GM23338 (cell line): ENCODE results near the gene SFTPB. TPM values are rescaled to one million over a fixed set of nuclear protein-coding genes. Genes with fewer than 3 reads are reported as not detected.

Experiments
- ATAC-seq: fragments of 200-7000 bp; cut with Tn5 transposase; 3 replicates; pipeline ENCODE4 v1.9.1; 2020
- DNase-seq: peaks from one replicate; pipeline ENCODE4 v3.0.0-alpha.2; 2015; ENCODE audit warnings: low spot score
- H2AFZ ChIP-seq: fragments of 200-600 bp; sonication (generic); 2 replicates; pipeline ENCODE4 v1.8.0; 2016; ENCODE audit warnings: antibody characterized with exemption, mild to moderate bottlenecking, moderate library complexity
- H3F3A ChIP-seq: fragments of 200-600 bp; sonication (generic); replicated peaks from 2 replicates; pipeline ENCODE4 v1.8.0; 2017; ENCODE audit warnings: antibody characterized with exemption, mixed run types, low read depth
- H3K27ac ChIP-seq: fragments of 200-600 bp; sonication (generic); 2 replicates; pipeline ENCODE4 v1.6.1; 2016; ENCODE audit warnings: low read depth
- H3K27me3 ChIP-seq: fragments of 200-600 bp; sonication (generic); 2 replicates; pipeline ENCODE4 v1.8.0; 2016; ENCODE audit warnings: mild to moderate bottlenecking, mixed run types, moderate library complexity; ENCODE audit not compliant: insufficient read depth
- H3K36me3 ChIP-seq: fragments of 200-600 bp; sonication (generic); 2 replicates; pipeline ENCODE4 v1.8.0; 2016; ENCODE audit warnings: mild to moderate bottlenecking; ENCODE audit not compliant: insufficient read depth
- H3K4me1 ChIP-seq: fragments of 200-600 bp; sonication (generic); 2 replicates; pipeline ENCODE4 v1.8.0; 2016; ENCODE audit warnings: mild to moderate bottlenecking, moderate library complexity; ENCODE audit not compliant: insufficient read depth
- H3K4me2 ChIP-seq: fragments of 200-600 bp; sonication (generic); 2 replicates; pipeline ENCODE4 v1.7.1; 2017; ENCODE audit warnings: mixed run types
- H3K4me3 ChIP-seq: fragments of 200-600 bp; sonication (generic); 2 replicates; pipeline ENCODE4 v1.6.1; 2016; ENCODE audit warnings: mixed run types
- H3K79me2 ChIP-seq: fragments of 200-600 bp; sonication (generic); replicated peaks from 2 replicates; pipeline ENCODE4 v1.8.0; 2017; ENCODE audit warnings: mild to moderate bottlenecking; ENCODE audit not compliant: insufficient read depth
- H3K9me2 ChIP-seq: fragments of 200-600 bp; sonication (generic); 2 replicates; pipeline ENCODE4 v1.8.0; 2017; ENCODE audit not compliant: insufficient read depth
- H4K20me1 ChIP-seq: fragments of 200-600 bp; sonication (generic); replicated peaks from 2 replicates; pipeline ENCODE4 v1.8.0; 2017; ENCODE audit warnings: mild to moderate bottlenecking; ENCODE audit not compliant: insufficient read depth
- H3K27ac Mint-ChIP-seq: 2 replicates; pipeline ENCODE4 v1.8.0; 2020; ENCODE audit warnings: inconsistent platforms, mild to moderate bottlenecking, moderate library complexity, mixed read lengths
- H3K27me3 Mint-ChIP-seq: 3 replicates; pipeline ENCODE4 v1.8.0; 2022; ENCODE audit warnings: low read depth, mild to moderate bottlenecking, moderate library complexity, mixed read lengths, inconsistent platforms; ENCODE audit not compliant: insufficient read depth, poor library complexity
- H3K36me3 Mint-ChIP-seq: 3 replicates; pipeline ENCODE4 v1.8.0; 2021; ENCODE audit warnings: low read depth, mild to moderate bottlenecking, inconsistent platforms, moderate library complexity, mixed read lengths
- H3K4me1 Mint-ChIP-seq: 3 replicates; pipeline ENCODE4 v1.8.0; 2020; ENCODE audit warnings: mild to moderate bottlenecking, inconsistent platforms, mixed read lengths
- H3K4me3 Mint-ChIP-seq: 3 replicates; pipeline ENCODE4 v1.8.0; 2021; ENCODE audit warnings: moderate library complexity, mild to moderate bottlenecking, inconsistent platforms, mixed read lengths
- H3K9me3 Mint-ChIP-seq: 3 replicates; pipeline ENCODE4 v1.8.0; 2020; ENCODE audit warnings: moderate library complexity, mild to moderate bottlenecking, inconsistent platforms, mixed read lengths
- CREB1 ChIP-seq: fragments of 250-450 bp; sonication (Bioruptor Pico); IDR thresholded peaks from 2 replicates; pipeline ENCODE4 v1.5.0; 2020; ENCODE audit warnings: low read depth, mild to moderate bottlenecking, moderate library complexity
- EZH2 ChIP-seq: fragments of 200-600 bp; sonication (generic); IDR thresholded peaks from one replicate; pipeline ENCODE4 v1.8.0; 2017; ENCODE audit warnings: antibody characterized with exemption, mild to moderate bottlenecking, low read depth; ENCODE audit not compliant: unreplicated experiment
- EZH2phosphoT487 ChIP-seq: fragments of 200-600 bp; sonication (generic); IDR thresholded peaks from one replicate; pipeline ENCODE4 v1.8.1; 2018; ENCODE audit warnings: antibody characterized with exemption; ENCODE audit not compliant: unreplicated experiment
- JUNB ChIP-seq: IDR thresholded peaks from one replicate; pipeline ENCODE4 v1.6.1; 2016; ENCODE audit warnings: antibody characterized with exemption; ENCODE audit not compliant: unreplicated experiment
- NANOG ChIP-seq: IDR thresholded peaks from 2 replicates; pipeline ENCODE4 v1.6.1; 2016; ENCODE audit warnings: antibody characterized with exemption, borderline replicate concordance
- POLR2AphosphoS5 ChIP-seq: IDR thresholded peaks from 2 replicates; pipeline ENCODE4 v1.6.1; 2016; ENCODE audit warnings: antibody characterized with exemption, low read depth
- STAT1 ChIP-seq: IDR thresholded peaks from one replicate; pipeline ENCODE4 v1.6.1; 2016; ENCODE audit warnings: antibody characterized with exemption; ENCODE audit not compliant: unreplicated experiment
- ZNF114 ChIP-seq: fragments of 250-450 bp; sonication (Bioruptor Pico); IDR thresholded peaks from 2 replicates; pipeline ENCODE4 v1.5.0; 2020; ENCODE audit warnings: mild to moderate bottlenecking, moderate library complexity
- ZNF331 ChIP-seq: fragments of 250-450 bp; sonication (Bioruptor Pico); IDR thresholded peaks from 2 replicates; pipeline ENCODE4 v1.5.0; 2020; ENCODE audit warnings: low read depth, mild to moderate bottlenecking, moderate library complexity
- polyA plus RNA-seq: library from polyadenylated mRNA; unstranded; fragments of >200 nt; fragmentation: Nextera tagmentation; extraction: Ambion mirVana; gene quantifications from 2 replicates; pipeline ENCODE4 v1.2.1, GENCODE V29; 2016
- total RNA-seq: library from RNA; depleted of rRNA; stranded (reverse); fragments of >200 nt; shearing (Covaris generic); gene quantifications from 2 replicates; pipeline ENCODE4 v1.2.3, GENCODE V29; 2014
- TF ChIP-seq, protein P1 (sequence below): IDR thresholded peaks from 2 replicates; pipeline ENCODE4 v1.6.1; 2016; ENCODE audit warnings: antibody characterized with exemption
- TF ChIP-seq, protein P2 (sequence below): fragments of 250-450 bp; sonication (Bioruptor Pico); IDR thresholded peaks from 2 replicates; pipeline ENCODE4 v1.5.0; 2020; ENCODE audit warnings: mild to moderate bottlenecking, moderate library complexity
- TF ChIP-seq, protein P3 (sequence below), 2 experiments: fragments of 200-600 bp in 1 of 2; sonication (generic) in 1 of 2; conservative IDR thresholded peaks; 2 replicates each; pipeline versions ENCODE4 v1.5.1 to v1.6.1; 2016 to 2017; ENCODE audit warnings: antibody characterized with exemption in 2 of 2, low read depth in 2 of 2, mild to moderate bottlenecking in 2 of 2, moderate library complexity in 1 of 2
- TF ChIP-seq, protein P4 (sequence below): IDR thresholded peaks from one replicate; pipeline ENCODE4 v1.6.1; 2018; ENCODE audit warnings: antibody characterized with exemption; ENCODE audit not compliant: unreplicated experiment

The SFTPB gene
- total and polyA plus RNA-seq, 2 experiments from 2014 or later: 0.06 TPM; not detected in 1

DNA sequence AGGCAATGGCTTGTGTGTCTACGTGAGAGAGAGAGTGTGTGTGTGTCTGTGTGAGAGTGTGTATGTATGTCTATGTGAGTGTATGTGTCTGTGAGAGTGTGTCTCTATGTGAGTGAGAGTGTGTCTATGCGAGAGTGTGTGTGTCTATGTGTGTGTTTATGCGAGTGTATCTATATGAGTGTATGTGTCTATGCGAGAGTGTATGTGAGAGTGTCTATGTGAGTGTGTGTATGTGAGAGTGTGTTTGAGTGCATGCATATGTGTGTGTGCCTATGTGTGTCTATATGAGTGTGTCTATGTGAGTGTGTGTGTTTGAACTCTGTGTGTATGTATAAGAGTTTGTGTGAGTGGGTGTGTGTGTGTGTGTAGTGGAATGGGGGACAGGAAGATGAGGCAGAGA is 16.4 kb upstream of the SFTPB start:
- Mint-ChIP-seq H3K4me1 (peaks cover 4% of the 10 kb centered on the region; the same call in 1 of the 3 replicates), H3K27ac (no peak overlapping the region), H3K4me3 (no peak overlapping the region), H3K36me3 (no peaks in the 10 kb centered on the region), H3K27me3 (no peaks in the 10 kb centered on the region), H3K9me3 (no peaks in the 10 kb centered on the region)
- no peak overlapping the region for H2AFZ ChIP-seq
- TF ChIP-seq EZH2phosphoT487: no peak
- TF ChIP-seq, protein P1, sequence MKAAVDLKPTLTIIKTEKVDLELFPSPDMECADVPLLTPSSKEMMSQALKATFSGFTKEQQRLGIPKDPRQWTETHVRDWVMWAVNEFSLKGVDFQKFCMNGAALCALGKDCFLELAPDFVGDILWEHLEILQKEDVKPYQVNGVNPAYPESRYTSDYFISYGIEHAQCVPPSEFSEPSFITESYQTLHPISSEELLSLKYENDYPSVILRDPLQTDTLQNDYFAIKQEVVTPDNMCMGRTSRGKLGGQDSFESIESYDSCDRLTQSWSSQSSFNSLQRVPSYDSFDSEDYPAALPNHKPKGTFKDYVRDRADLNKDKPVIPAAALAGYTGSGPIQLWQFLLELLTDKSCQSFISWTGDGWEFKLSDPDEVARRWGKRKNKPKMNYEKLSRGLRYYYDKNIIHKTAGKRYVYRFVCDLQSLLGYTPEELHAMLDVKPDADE: no peak
- TF ChIP-seq, protein P2, sequence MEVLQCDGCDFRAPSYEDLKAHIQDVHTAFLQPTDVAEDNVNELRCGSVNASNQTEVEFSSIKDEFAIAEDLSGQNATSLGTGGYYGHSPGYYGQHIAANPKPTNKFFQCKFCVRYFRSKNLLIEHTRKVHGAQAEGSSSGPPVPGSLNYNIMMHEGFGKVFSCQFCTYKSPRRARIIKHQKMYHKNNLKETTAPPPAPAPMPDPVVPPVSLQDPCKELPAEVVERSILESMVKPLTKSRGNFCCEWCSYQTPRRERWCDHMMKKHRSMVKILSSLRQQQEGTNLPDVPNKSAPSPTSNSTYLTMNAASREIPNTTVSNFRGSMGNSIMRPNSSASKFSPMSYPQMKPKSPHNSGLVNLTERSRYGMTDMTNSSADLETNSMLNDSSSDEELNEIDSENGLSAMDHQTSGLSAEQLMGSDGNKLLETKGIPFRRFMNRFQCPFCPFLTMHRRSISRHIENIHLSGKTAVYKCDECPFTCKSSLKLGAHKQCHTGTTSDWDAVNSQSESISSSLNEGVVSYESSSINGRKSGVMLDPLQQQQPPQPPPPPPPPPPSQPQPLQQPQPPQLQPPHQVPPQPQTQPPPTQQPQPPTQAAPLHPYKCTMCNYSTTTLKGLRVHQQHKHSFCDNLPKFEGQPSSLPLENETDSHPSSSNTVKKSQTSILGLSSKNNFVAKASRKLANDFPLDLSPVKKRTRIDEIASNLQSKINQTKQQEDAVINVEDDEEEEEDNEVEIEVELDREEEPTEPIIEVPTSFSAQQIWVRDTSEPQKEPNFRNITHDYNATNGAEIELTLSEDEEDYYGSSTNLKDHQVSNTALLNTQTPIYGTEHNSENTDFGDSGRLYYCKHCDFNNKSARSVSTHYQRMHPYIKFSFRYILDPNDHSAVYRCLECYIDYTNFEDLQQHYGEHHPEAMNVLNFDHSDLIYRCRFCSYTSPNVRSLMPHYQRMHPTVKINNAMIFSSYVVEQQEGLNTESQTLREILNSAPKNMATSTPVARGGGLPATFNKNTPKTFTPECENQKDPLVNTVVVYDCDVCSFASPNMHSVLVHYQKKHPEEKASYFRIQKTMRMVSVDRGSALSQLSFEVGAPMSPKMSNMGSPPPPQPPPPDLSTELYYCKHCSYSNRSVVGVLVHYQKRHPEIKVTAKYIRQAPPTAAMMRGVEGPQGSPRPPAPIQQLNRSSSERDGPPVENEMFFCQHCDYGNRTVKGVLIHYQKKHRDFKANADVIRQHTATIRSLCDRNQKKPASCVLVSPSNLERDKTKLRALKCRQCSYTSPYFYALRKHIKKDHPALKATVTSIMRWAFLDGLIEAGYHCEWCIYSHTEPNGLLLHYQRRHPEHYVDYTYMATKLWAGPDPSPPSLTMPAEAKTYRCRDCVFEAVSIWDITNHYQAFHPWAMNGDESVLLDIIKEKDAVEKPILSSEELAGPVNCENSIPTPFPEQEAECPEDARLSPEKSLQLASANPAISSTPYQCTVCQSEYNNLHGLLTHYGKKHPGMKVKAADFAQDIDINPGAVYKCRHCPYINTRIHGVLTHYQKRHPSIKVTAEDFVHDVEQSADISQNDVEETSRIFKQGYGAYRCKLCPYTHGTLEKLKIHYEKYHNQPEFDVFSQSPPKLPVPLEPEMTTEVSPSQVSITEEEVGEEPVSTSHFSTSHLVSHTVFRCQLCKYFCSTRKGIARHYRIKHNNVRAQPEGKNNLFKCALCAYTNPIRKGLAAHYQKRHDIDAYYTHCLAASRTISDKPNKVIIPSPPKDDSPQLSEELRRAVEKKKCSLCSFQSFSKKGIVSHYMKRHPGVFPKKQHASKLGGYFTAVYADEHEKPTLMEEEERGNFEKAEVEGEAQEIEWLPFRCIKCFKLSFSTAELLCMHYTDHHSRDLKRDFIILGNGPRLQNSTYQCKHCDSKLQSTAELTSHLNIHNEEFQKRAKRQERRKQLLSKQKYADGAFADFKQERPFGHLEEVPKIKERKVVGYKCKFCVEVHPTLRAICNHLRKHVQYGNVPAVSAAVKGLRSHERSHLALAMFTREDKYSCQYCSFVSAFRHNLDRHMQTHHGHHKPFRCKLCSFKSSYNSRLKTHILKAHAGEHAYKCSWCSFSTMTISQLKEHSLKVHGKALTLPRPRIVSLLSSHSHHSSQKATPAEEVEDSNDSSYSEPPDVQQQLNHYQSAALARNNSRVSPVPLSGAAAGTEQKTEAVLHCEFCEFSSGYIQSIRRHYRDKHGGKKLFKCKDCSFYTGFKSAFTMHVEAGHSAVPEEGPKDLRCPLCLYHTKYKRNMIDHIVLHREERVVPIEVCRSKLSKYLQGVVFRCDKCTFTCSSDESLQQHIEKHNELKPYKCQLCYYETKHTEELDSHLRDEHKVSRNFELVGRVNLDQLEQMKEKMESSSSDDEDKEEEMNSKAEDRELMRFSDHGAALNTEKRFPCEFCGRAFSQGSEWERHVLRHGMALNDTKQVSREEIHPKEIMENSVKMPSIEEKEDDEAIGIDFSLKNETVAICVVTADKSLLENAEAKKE (CRISPR knock-in tag): no peak
- TF ChIP-seq, protein P3, sequence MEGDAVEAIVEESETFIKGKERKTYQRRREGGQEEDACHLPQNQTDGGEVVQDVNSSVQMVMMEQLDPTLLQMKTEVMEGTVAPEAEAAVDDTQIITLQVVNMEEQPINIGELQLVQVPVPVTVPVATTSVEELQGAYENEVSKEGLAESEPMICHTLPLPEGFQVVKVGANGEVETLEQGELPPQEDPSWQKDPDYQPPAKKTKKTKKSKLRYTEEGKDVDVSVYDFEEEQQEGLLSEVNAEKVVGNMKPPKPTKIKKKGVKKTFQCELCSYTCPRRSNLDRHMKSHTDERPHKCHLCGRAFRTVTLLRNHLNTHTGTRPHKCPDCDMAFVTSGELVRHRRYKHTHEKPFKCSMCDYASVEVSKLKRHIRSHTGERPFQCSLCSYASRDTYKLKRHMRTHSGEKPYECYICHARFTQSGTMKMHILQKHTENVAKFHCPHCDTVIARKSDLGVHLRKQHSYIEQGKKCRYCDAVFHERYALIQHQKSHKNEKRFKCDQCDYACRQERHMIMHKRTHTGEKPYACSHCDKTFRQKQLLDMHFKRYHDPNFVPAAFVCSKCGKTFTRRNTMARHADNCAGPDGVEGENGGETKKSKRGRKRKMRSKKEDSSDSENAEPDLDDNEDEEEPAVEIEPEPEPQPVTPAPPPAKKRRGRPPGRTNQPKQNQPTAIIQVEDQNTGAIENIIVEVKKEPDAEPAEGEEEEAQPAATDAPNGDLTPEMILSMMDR (conservative IDR thresholded peaks at IDR 0.05; ENCODE audit: low read depth in 2 of 2): no peak
- TF ChIP-seq EZH2: no peak
- no peak for TF ChIP-seq ZNF114 (CRISPR knock-in tag)
- TF ChIP-seq, protein P4, sequence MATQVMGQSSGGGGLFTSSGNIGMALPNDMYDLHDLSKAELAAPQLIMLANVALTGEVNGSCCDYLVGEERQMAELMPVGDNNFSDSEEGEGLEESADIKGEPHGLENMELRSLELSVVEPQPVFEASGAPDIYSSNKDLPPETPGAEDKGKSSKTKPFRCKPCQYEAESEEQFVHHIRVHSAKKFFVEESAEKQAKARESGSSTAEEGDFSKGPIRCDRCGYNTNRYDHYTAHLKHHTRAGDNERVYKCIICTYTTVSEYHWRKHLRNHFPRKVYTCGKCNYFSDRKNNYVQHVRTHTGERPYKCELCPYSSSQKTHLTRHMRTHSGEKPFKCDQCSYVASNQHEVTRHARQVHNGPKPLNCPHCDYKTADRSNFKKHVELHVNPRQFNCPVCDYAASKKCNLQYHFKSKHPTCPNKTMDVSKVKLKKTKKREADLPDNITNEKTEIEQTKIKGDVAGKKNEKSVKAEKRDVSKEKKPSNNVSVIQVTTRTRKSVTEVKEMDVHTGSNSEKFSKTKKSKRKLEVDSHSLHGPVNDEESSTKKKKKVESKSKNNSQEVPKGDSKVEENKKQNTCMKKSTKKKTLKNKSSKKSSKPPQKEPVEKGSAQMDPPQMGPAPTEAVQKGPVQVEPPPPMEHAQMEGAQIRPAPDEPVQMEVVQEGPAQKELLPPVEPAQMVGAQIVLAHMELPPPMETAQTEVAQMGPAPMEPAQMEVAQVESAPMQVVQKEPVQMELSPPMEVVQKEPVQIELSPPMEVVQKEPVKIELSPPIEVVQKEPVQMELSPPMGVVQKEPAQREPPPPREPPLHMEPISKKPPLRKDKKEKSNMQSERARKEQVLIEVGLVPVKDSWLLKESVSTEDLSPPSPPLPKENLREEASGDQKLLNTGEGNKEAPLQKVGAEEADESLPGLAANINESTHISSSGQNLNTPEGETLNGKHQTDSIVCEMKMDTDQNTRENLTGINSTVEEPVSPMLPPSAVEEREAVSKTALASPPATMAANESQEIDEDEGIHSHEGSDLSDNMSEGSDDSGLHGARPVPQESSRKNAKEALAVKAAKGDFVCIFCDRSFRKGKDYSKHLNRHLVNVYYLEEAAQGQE: no peak
- no peak for TF ChIP-seq JUNB
- no peak for TF ChIP-seq POLR2AphosphoS5
- no peak for TF ChIP-seq CREB1
- TF ChIP-seq STAT1: no peak
- TF ChIP-seq ZNF331 (CRISPR knock-in tag): no peak
- TF ChIP-seq NANOG: no peak
- H3K79me2 ChIP-seq: no peaks in the 10 kb centered on the region
- H3K4me1 ChIP-seq: no peaks in the 10 kb centered on the region
- ATAC-seq (no peak), DNase-seq (no peak)
- H3F3A ChIP-seq: no peaks in the 10 kb centered on the region
- H3K27ac ChIP-seq: no peak overlapping the region
- H4K20me1 ChIP-seq: no peaks in the 10 kb centered on the region
- H3K27me3 ChIP-seq: no peaks in the 10 kb centered on the region
- H3K4me3 ChIP-seq: no peak overlapping the region
- no peak overlapping the region for H3K4me2 ChIP-seq
- no peaks in the 10 kb centered on the region for H3K9me2 ChIP-seq
- H3K36me3 ChIP-seq: no peaks in the 10 kb centered on the region
